DND-41 (cell line): Measurements from ENCODE around the gene C2CD3.
A peak's percentile ranks its signal among the peaks of the same experiment; 100 is the strongest.

Source experiments
- ATAC-seq: fragments of 200-7000 bp; cut with Tn5 transposase; 3 replicates; pipeline ENCODE4 v1.9.1; 2021; ENCODE audit warnings: low read depth; ENCODE audit not compliant: insufficient read depth
- DNase-seq: peaks from one replicate; pipeline ENCODE4 v3.0.0-alpha.2; 2020
- H2AFZ ChIP-seq: 2 replicates; pipeline ENCODE4 v1.6.0; 2012; ENCODE audit warnings: low read depth, low read length
- H3K27ac ChIP-seq: 2 replicates; pipeline ENCODE4 v1.5.1; 2012; ENCODE audit warnings: low read length, inconsistent platforms
- H3K27me3 ChIP-seq: fragments of 200-600 bp; sonication (generic); 2 replicates; pipeline ENCODE4 v1.6.0; 2012; ENCODE audit warnings: low read length, mild to moderate bottlenecking, inconsistent platforms; ENCODE audit not compliant: insufficient read depth, poor library complexity
- H3K36me3 ChIP-seq: 2 replicates; pipeline ENCODE4 v1.5.1; 2012; ENCODE audit warnings: low read length, inconsistent platforms; ENCODE audit not compliant: insufficient read depth
- H3K4me1 ChIP-seq: 2 replicates; pipeline ENCODE4 v1.5.1; 2012; ENCODE audit warnings: mild to moderate bottlenecking, low read length; ENCODE audit not compliant: insufficient read depth
- H3K4me2 ChIP-seq: 2 replicates; pipeline ENCODE4 v1.6.0; 2012; ENCODE audit warnings: mild to moderate bottlenecking, moderate library complexity, low read length, inconsistent platforms; ENCODE audit not compliant: insufficient read depth
- H3K4me3 ChIP-seq, 2 experiments: fragments of 200-600 bp in 1 of 2; shearing (Covaris generic) in 1 of 2; 2 replicates each; pipeline ENCODE4 v1.5.1; 2012 to 2016; ENCODE audit warnings: inconsistent platforms in 2 of 2, low read length in 2 of 2, mild to moderate bottlenecking in 2 of 2, low read depth in 1 of 2, moderate library complexity in 1 of 2
- H3K79me2 ChIP-seq: 2 replicates; pipeline ENCODE4 v1.6.0; 2012; ENCODE audit warnings: low read length, inconsistent platforms; ENCODE audit not compliant: insufficient read depth
- H3K9ac ChIP-seq: 2 replicates; pipeline ENCODE4 v1.6.0; 2012; ENCODE audit warnings: low read depth, mild to moderate bottlenecking, inconsistent platforms, low read length, moderate library complexity
- H3K9me3 ChIP-seq: 2 replicates; pipeline ENCODE4 v1.5.1; 2012; ENCODE audit warnings: low read length, moderate library complexity, mild to moderate bottlenecking, inconsistent platforms; ENCODE audit not compliant: insufficient read depth, severe bottlenecking
- H4K20me1 ChIP-seq: 2 replicates; pipeline ENCODE4 v1.6.0; 2012; ENCODE audit warnings: low read length; ENCODE audit not compliant: insufficient read depth
- CTCF ChIP-seq: IDR thresholded peaks from 2 replicates; pipeline ENCODE4 v1.5.1; 2012; ENCODE audit warnings: borderline replicate concordance, low read length, moderate library complexity, mild to moderate bottlenecking; ENCODE audit not compliant: poor library complexity, severe bottlenecking; ENCODE audit errors: extremely low read depth
- EZH2 ChIP-seq: IDR thresholded peaks from 3 replicates; pipeline ENCODE4 v1.6.1; 2012; ENCODE audit warnings: borderline replicate concordance, low read depth, mild to moderate bottlenecking, moderate library complexity, low read length, inconsistent platforms; ENCODE audit not compliant: severe bottlenecking

The C2CD3 gene

GRCh38 chr11:74092425-74092824 is 78.4 kb downstream of the C2CD3 start:
- H3K36me3 ChIP-seq: peaks cover 74% of the 10 kb centered on the region
- H4K20me1 ChIP-seq: no peaks in the 10 kb centered on the region
- H3K79me2 ChIP-seq: no peaks in the 10 kb centered on the region
- peaks cover 6% of the 10 kb centered on the region for H3K4me1 ChIP-seq
- no peak overlapping the region for H3K4me2 ChIP-seq
- H3K9me3 ChIP-seq: no peaks in the 10 kb centered on the region
- H3K9ac ChIP-seq: no peak overlapping the region
- H3K27ac ChIP-seq: no peak overlapping the region
- no peaks in the 10 kb centered on the region for H3K27me3 ChIP-seq
- H3K4me3 ChIP-seq: no peak overlapping the region
- DNase-seq (no peak), ATAC-seq (no peak)
- H2AFZ ChIP-seq: no peak overlapping the region
- TF ChIP-seq EZH2 (no peak), CTCF (no peak)

GRCh38 chr11:74091549-74091948 is 79.3 kb downstream of the C2CD3 start:
- DNase-seq (no peak), ATAC-seq (no peak)
- Histone ChIP-seq H3K9ac (no peak overlapping the region), H3K79me2 (no peaks in the 10 kb centered on the region), H3K27me3 (no peaks in the 10 kb centered on the region), H3K9me3 (no peaks in the 10 kb centered on the region), H3K36me3 (peaks cover 75% of the 10 kb centered on the region), H2AFZ (no peak overlapping the region), H3K27ac (no peak overlapping the region), H3K4me1 (peaks cover 6% of the 10 kb centered on the region), H3K4me2 (no peak overlapping the region), H3K4me3 (no peak overlapping the region), H4K20me1 (no peaks in the 10 kb centered on the region)
- TF ChIP-seq EZH2 (no peak), CTCF (no peak)

DNA sequence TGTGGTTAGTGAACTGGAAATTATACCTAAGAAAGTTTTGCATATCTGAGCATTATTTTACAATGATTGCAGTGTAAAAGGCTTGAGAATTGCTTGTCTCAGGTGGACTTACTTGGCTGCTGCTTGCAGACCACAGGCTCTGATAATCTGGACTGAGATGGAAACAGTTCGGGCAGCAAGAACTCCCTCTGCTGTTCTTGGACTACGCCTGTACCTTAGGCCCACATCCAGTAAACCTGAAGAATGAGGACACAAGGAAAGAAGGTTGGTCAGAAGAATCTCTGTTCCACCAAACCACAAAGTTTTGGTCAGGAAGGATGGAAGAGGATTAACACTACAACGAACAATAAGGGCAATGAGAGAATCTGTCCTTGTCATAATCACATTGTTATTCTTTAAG is 80.1 kb downstream of the C2CD3 start:
- Histone ChIP-seq H4K20me1 (no peaks in the 10 kb centered on the region), H3K27me3 (no peaks in the 10 kb centered on the region), H3K79me2 (no peaks in the 10 kb centered on the region), H3K9ac (no peak overlapping the region), H2AFZ (no peak overlapping the region), H3K9me3 (no peaks in the 10 kb centered on the region), H3K4me3 (no peak overlapping the region), H3K4me1 (peaks cover 6% of the 10 kb centered on the region), H3K27ac (no peak overlapping the region), H3K4me2 (no peak overlapping the region), H3K36me3 (peaks cover 78% of the 10 kb centered on the region)
- ATAC-seq: no peak
- DNase-seq: no peak
- TF ChIP-seq EZH2 (no peak), CTCF (peak; percentile 20)

DNA sequence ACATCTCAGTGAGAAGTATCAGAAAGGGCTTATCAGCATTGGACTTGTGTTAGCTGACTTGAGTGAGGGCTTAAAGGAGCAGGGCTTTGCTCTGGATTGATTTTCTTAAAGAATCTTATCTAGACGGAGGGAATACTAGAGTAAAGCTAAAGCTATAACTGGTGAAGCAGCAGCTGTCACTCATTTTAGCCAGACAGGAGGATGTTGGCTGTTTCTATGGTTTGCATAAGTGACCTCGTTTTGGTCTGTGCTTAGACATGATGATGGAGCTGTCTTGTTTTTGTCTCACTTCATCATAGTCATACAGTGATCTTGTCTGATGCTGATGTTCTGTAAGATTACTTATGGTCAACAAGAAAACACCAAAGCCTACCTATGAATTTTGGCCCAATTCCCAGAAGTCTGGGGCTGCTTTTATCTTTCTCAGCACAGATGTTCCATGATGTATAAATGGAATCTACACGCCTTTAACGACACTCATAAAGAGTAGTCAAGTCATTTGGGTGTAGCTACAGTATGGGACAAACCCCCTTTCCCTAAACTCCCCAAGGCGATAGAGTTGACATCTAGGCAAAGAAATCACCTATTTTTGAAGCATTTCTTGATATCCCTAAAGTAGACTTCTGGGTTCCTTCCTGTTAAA is 84.4 kb downstream of the C2CD3 start:
- Histone ChIP-seq H3K4me2 (no peak overlapping the region), H3K4me3 (no peak overlapping the region), H3K27ac (no peak overlapping the region), H3K9me3 (no peaks in the 10 kb centered on the region), H3K4me1 (peaks cover 6% of the 10 kb centered on the region), H3K79me2 (no peaks in the 10 kb centered on the region), H2AFZ (no peak overlapping the region), H4K20me1 (no peaks in the 10 kb centered on the region), H3K27me3 (no peaks in the 10 kb centered on the region), H3K9ac (no peak overlapping the region), H3K36me3 (peaks cover 68% of the 10 kb centered on the region)
- ATAC-seq (no peak), DNase-seq (no peak)
- TF ChIP-seq CTCF (no peak), EZH2 (no peak)
